IPS DF 4.7 (cell line): ENCODE results near the gene PLEKHD1.
"Not testable (repeated sequence)": the region's sequence is repeated elsewhere in the genome, so short reads cannot be mapped to it uniquely, and the experiment has no call there.

ENCODE experiments used
- DNase-seq: peaks from one replicate; pipeline ENCODE4 v3.0.0-alpha.2; 2013; ENCODE audit warnings: low spot score; ENCODE audit errors: extremely low read depth

Gene PLEKHD1

DNA sequence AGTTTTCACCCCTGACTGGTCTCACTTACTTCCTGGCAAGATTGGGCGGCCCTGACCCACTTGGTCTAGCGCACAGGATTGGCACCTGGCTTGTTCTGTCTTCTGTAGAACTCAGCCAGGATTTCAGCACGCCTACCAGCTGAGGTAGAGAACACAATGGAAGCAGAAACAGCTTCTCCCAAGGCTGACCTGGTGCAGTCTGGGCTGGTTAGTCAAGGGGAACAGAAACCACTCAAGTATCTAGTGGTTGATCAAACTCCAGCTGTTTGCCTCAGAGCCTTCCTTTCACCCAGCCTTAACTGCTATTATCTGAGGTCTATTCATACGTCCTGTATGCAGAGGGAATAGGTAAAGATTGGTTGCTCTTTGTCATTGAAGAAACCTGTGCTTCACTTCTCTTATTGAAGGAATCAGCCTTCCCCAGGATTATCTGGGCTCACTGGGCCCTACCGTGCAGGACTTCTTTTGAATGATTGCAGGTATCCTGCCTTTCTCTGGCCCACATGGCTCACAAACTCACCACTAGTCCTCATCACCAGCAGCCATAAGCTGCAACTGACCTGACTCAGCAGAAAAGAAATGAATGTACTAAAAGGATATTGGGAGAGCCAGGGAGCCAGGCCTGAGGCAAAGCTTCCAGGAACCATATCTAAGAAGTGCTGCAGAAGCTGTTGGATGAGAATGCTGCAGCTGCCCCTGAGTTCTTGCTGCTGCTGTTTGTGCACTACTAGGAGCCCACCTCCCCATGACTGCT, 2.5 kb upstream of the PLEKHD1 start:
- DNase-seq = no peak

DNA sequence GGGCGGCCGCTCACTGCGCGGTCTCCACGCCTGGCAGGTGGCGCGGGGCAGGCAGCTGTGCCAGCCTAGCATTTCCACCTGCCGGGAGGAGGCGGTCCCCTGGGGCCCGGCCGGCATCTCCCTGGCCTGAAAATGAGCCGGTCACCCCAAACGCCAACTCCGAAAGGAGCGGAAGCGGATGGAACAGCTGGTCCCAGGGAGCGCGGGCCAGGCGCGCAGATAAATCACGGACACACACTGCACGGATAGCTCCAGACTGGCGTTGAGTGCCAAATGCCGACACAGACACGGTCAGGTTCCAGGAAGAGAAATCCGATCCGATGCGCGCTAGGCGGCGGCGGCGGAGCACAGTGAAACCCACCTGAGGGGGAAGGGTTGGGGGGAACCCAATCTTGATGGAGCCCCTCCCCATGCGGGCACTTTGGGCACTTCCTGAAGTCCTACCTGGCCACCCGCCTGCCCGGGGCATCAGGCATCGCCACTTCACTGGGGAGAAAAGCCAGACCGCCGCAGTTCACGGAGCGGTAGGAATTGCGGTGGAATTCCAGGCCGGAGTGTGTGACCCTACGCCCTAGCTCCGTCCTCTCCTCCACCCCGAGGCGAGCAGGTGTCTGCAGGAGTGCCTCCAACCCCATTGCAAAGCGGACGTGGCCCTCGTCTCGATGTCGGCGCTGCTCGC, 624 bp upstream of the PLEKHD1 start:
- no peak for DNase-seq

DNA sequence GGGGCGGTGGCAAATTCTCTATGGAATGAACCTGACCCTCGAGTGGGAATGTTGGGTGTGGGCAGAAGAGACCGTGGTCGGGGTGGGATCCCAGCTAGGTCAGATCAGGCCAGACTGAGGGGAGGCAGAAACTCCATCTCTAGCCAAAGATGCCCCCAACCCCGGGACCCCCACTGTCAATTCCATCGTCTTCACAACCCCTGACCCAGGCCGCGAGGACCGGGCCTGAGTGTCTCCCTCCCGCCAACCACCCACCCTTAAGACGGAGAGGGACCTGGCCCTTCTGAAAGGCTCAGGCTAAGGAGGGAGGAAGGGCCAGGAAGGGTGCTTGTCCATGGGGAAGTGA, 760 bp downstream of the PLEKHD1 start:
- DNase-seq = no peak

DNA sequence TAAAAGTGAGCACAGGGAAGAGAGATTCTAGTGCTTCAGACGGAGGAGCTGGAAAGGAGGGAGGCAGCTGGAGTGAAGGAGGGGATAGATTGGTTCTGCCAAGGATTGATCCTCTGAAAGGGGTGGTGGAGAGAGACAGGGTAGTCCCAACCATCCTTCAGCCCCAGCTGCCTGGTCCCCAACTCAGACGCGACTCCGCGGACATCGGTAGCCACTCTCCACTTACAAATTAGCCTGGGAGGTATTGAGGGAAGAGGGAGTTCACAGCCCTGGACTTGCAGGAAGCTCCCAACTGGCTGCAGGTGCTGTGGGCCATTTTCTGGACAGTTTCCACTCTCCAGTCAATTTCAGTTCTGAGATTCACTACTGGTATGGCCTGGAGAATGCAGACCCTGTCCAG, 1.2 kb downstream of the PLEKHD1 start:
- DNase-seq = no peak

DNA sequence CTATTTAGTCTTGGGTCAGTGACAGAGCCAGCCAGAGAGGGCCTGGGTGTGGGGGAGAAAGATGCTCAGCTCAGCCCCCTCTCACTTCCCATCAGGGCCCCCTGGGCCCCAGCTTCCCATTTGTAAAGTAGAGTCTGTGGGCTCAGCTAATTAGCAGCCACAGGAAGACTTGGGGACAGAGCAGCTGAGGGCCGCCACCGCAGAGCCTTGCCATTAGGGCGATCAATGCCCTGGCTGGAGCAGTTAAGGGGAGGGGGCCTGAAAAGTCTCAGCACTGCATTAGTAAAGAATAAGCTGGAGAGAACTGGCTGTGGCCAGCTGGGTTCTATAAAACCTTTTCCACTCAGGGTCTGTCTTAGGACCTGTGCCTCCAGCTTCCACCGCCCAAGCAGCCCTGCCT, 2.7 kb downstream of the PLEKHD1 start:
- no peak for DNase-seq

DNA sequence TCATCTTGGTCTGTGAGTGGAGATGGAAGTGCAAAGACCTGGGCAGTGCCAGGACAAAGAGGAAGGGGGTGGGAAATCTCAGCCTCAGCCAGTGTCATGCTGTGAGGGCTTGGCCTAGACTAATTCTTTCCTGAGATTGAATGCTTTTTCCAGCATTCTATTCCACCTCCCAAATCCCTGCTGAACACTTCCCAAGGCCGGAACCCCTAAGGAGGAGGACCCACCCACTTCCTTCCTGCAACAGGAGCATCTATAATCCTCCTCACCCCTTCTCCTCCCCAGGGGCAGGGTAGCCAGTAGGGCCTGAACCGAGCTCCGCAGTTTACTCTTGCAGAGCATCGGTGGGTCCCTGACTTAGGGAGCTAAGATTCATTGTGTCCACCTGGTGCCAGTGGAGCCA, 3.2 kb downstream of the PLEKHD1 start:
- no peak for DNase-seq

DNA sequence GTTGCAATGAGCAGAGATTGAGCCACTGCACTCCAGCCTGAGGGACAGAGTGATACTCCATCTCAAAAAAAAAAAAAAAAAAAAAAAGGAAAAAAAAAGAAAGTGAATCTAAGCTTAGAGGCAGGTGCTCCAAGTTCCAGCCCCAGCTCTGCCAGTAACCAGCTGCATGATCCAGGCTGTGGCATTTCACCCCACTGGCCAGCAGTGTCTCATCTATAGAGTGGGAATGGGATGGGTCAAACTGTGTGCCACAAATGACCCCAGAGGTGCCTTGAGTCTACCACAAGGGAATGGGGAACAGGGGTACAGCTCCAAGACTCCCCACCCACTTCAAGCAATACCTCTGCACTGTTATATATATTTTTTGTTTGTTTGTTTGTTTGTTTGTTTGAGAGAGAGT, 5.0 kb downstream of the PLEKHD1 start:
- DNase-seq = no peak

DNA sequence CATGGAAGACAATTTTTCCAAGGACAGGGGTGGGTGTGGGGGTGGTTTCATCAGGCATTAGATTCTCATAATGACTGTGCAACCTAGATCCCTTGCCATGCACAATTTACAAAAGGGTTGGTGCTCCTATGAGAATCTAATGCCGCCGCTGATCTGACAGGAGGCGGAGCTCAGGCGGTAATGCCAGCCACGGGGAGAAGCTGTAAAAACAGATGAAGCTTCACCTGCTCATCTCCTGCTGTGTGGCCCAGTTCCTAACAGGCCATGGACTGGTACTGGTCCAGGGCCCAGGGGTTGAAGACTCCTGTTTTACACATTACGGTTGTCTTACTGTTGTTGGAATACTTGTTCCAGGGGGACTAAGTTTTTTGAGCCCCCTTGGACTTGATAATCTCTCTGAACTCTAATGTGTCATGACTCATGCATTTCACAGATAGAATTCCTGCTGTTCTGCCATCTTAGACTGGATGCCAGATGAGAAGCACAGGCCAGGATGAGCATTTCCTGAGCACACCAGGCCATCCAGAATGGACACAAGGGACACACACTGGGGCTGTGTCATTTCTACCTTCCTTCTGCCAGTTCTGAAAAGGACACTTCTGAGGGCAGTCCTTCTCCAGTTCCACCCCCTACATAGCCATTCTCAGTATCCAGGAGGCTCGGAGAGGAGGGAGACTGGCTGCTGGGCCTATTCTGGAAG, 5.8 kb downstream of the PLEKHD1 start:
- no peak for DNase-seq

DNA sequence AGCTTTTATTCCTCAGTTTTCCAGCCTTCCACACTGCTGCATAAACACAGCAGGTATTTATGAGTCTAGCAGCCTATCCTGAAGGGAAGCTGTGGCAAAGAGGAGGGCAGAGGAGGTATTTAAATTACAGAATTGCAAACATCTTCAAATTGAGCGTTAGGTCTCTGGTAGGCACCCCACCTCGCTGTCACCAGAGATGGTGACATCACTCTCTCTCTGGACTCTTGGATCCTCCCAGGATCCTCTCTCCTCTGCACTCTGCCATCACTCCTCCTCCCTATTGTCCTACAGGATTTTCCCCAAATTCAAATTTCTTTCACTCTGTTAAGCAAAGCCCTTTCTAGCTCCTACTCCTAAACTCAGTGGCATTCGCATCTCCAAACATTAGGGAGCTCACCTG, 6.7 kb downstream of the PLEKHD1 start:
- DNase-seq = no peak

DNA sequence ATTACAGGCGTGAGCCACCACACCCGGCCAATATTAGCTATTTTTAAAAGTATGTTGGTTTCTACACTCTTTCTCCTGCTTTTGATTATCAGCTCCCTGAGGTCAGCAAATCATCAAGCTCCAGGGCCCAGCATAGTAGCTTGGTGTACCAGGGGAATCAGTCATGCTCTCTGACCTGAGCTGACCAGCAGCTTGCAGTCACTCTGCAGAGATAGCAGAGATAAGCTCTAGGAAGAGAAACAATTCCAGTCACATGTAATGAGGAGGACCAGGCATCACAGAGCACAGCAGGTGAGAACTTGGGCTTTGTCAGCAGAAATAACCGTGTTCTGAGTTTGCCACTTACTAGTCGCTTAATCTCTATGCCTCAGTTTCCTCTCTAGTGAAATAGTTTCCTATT, 8.5 kb downstream of the PLEKHD1 start:
- DNase-seq = no peak

DNA sequence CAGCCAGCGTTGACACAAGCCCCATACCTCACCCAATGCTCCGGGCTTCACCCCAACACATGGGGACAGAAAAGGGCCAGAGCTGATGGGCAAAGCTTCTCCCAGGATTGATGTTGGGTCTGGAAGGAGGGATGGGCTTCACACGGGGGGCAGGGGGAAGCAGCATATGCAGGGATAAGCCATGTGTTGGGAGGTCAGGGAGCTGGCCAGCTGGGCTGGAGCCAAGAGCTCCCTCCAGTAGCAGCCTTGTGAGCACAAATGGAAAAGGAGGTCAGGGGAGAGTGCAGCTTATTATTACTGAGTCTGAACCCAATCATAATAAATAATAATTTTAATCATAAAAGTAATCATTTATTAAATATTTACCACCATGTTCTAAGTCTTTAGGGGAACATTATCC, 9.3 kb downstream of the PLEKHD1 start:
- no peak for DNase-seq

DNA sequence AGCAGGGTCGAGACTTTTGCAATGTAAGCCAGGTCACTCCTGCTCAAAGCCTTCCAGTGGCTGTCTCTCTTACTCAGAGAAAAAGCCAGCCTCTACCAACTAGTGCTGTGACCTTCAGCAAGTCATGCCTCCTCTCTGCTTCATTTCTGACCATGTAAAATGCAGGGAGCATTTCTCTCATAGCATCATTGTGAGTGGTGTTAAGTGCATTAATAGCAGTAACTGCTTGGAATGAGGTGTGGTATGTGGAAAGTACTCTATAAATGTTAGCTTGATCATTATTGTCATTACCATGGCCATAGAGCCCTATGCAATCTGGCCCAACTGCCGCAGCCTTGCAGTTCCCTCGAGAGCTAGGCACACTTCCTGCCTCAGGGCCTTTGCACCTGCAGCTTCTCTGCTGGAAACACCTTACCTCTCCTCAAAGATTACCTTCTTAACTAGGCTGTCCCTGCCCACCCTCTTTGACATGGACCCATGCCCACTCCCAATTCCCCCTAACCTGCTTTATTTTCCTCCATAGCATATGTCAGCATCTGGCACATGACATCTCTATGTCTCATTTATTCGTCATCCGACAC, 10.9 kb downstream of the PLEKHD1 start:
- no peak for DNase-seq

DNA sequence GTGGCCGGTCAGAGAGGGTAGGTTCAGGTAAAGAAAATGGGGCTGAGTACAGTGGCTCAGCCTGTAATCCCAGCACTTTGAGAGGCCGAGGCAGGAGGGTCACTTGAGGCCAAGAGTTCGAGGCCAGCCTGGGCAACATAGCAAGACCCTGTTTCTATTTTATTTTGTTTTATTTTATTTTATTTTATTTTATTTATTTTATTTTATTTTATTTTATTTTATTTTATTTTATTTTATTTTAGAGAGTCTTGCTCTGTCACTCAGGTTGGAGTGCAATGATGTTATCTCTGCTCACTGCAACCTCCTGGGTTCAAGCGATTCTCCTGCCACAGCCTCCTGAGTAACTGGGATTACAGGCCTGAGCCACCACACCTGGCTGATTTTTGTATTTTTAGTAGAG, 13.3 kb downstream of the PLEKHD1 start:
- not testable (repeated sequence) for DNase-seq

DNA sequence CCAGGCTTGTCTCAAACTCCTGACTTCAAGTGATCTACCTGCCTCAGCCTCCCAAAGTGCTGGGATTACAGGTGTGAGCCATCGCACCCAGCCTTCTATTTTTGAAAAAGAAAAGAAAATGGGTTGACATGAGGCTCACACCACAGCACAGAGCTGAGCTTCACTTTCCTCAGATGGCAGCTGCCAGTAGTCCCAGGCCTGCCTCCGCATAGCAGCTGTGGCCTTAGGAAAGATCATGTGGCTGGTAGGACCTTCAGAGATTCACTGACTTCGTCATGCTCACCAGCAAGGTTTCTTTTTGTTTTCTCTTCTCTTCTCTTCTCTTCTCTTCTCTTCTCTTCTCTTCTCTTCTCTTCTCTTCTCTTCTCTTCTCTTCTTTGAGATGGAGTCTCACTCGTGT, 13.8 kb downstream of the PLEKHD1 start:
- not testable (repeated sequence) for DNase-seq

DNA sequence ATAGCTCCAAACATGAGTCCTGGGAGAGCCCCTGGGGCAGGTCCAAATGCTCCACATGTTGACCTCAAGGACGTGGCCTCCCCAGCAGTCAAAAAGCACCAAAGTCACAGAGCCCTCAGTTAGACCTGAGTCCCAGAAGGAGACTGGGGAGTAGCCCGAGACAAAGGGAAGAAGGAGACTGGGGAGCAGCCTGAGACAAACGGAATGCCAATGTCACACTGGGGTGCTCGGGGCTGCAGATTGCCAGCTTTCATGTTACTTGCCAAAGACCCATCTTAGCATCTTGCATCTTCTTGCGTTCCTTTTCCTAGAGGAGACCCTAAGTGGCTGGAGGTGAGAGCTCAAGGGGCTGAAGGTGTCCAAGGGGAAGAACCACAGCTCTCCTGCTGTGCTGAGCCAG, 14.9 kb downstream of the PLEKHD1 start:
- DNase-seq = no peak

DNA sequence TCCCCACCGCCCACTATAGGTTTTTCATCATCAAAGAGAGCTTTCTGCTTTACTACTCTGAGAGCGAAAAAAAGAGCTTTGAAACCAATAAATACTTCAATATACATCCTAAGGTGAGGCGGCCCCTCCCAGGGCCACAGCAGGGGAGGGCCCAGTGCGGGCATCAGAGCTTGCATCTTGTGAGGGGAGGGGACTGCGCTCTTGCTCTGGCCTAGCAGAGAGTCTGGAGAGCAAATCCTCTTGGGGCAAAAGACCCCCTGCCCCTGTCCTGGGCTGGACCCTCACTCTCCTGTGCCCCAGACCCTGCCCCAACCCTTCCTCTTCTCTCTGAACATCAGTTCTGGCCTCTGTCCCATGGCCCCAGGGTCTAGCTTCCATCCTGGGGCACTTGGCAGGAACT, 15.6 kb downstream of the PLEKHD1 start:
- no peak for DNase-seq

DNA sequence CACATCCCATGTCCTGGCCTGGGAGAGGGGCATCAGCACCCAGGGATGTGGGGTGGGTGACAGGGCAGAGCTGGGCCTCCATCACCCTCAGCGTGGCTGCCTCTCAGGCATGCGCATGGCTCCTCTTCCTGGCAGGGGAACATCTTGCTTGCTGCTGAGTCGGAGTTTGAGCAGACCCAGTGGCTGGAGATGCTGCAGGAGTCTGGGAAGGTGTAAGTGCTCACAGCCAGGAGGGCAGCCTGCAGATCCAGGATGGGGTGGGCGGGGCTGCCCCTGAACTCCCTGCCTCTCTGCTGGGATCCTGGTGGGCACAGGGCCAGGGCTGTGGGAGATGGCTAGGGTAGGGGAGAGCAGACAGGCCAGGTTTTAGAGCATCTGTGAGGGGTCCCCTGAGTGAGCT, 16.2 kb downstream of the PLEKHD1 start:
- no peak for DNase-seq

DNA sequence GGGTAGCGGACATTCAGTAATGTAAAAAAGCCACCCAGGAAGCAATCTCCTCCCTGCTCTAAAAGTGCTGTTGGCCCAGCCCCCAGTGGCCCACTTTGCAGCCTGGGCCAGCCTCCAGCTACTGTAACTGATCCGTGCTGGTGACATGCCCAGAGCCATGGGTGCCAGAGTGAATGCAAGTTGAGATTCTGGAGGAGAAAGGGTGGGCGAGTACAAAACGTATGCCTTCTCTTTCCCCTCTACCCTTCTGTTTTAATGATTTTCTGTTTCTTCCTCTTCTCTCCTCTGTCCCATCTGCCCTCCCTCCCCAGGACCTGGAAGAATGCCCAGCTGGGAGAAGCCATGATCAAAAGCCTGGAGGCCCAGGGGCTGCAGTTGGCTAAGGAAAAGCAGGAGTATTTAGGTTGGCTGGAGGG, 16.9 kb downstream of the PLEKHD1 start:
- no peak for DNase-seq

DNA sequence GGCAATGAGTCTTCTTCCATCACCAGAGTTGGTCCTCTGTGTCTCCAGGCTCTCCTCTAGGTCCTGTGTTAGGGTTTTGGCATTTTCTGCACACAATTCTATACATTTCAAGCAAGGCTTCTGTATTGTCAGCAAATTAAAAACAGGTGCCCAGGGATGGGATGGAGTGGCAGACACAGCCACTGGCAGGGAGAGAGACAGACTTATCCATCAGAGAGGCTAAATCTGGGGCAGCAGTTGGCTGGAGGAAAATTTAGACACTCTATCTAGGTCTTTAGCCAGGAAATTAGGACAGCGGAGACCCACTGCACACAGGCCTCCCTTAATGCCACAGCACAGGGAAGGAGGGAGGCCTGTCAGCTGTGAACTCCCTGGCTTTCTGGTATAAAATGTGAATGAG, 20.2 kb downstream of the PLEKHD1 start:
- no peak for DNase-seq

DNA sequence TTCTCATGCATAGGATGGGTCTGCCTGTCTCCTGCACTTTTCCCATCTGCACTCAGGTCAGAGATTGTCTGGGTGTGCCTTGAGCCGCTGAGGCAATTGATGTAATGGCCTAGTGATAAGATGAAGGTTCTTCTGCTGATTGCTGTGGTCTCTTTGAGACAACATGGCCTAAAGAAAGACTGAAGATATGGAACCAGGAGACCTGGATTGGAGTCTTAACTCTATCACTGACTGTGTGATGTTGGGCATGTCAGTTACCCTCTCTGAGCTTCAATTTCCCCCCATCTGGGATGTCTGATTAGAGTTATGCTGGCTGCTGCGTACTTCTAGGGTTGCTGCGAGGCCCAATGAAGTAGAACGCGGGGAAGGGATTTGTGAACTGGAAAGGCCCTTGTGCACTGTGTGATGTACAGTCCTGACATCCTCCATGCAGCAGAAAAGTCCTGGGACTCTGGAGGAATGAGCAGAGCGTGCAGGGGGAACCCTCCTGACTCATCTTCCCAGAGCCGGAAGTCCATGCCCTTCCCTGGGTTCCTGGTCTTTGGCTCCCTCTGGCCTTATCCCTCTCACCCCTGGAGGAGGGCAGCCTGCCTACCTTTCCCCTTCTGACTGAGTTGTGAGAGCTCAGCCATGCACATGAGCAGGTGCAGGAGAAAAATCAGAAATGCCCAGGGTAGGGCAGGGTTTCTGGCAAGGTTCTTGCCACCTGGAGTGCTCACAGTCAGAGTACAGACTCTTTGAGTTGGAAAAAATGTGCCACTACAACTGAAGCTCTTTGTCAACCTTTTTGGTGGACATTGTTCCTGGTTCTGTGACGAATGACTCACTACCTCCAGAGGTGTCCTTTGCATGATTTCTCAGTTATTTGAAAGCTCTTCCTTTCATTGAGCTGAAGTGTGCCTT, 21.1 kb downstream of the PLEKHD1 start:
- DNase-seq = no peak

DNA sequence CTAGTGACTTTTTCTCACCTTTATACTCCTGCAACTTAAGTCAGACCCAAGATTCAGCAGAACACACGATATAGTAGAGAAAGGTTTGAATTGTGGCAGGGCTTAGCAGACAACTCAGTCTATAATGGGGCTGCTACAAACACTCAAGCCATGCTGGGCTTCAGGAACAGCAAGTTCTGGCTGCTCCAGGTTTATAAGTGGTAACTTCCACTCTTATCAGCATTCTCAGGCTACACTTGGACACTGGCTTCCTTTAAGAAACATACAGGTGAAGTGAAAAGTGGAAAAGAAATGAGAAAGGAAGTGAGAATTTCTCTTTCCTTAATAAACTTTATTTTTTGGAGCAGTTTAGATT, 21.7 kb downstream of the PLEKHD1 start:
- no peak for DNase-seq
